Stimulated activated CD8-positive, alpha-beta memory T cell treated with anti-CD3 and anti-CD28 coated beads, Interleukin-7, amount 100 ng/mL, for 4 hours (primary cell): ENCODE data around the gene COMTD1.
A peak's percentile ranks its signal among the peaks of the same experiment; 100 is the strongest.

Experiments used
- DNase-seq, 2 donors: peaks; one replicate each; pipeline ENCODE4 v3.0.0-alpha.2; 2020; ENCODE audit warnings: low read depth in 2 of 2

COMTD1 gene

GRCh38 chr10:75235375-75236177 lies at the start of gene COMTD1:
COMTD1 (minus strand) TSS chr10:75235957; CDS start chr10:75235928, 29 bp downstream.
- peak; percentile 82 to 89 for DNase-seq

DNA sequence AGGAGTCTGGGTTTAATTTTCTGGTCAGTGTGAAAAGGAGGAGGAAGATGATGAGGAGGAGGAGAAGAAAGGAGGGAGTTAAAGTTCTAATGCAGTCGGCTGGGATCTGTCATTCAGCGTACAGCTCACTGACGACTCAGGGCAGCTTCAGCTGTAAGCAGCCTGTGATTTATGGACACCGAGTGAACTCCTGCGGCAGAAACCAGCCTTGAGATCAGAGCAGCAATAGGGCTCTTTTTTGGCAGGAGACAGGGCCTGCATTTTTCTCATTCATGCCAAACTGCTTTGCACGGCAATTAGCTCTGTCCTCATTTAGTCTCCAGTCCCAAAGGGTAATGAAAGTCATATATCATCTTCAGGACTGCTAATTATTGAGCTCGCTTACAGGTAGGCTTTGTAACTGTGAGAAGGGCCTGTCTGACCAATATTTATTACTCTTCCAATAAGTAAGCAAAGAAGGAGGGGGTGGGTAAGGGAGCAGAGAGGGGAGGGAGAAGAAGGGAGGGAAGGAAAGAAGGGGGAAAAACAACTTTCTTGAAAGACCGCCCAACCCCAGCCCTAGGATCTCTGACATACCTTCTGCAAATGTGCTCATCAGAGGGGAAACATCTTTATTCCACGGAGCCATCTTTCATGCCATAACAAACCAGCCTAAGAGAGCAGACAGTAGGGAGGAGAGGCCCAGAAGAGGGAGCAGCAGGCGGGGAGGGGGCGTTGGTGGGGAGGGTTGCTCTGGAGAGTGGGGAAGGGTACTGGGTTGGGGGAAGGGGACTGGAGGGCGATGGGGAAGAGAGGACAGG lies 48.1 kb upstream of the COMTD1 start:
- DNase-seq = no peak

GRCh38 chr10:75283078-75283670 lies 47.4 kb upstream of the COMTD1 start:
- no peak for DNase-seq

GRCh38 chr10:75281974-75282373 lies 46.2 kb upstream of the COMTD1 start:
- no peak for DNase-seq

DNA sequence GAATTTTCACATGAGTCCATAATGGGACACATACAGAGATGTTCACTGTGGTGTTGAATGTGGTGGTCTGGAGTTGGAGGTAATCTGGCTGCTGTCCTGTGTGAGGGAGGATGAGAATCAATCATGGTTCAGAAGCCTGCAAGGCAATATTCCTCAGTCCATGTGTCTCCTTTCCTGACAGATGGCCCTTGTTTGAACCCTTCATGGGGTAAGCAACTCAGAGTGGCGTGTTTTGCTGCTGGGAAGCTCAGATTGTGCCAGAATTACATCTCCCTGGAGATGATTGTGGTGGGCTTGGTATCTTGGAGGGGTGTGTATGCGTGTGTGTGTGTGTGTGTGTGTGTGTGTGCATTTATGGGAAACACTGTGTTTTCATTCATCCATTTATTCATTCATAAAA lies 44.5 kb upstream of the COMTD1 start:
- DNase-seq = no peak

DNA sequence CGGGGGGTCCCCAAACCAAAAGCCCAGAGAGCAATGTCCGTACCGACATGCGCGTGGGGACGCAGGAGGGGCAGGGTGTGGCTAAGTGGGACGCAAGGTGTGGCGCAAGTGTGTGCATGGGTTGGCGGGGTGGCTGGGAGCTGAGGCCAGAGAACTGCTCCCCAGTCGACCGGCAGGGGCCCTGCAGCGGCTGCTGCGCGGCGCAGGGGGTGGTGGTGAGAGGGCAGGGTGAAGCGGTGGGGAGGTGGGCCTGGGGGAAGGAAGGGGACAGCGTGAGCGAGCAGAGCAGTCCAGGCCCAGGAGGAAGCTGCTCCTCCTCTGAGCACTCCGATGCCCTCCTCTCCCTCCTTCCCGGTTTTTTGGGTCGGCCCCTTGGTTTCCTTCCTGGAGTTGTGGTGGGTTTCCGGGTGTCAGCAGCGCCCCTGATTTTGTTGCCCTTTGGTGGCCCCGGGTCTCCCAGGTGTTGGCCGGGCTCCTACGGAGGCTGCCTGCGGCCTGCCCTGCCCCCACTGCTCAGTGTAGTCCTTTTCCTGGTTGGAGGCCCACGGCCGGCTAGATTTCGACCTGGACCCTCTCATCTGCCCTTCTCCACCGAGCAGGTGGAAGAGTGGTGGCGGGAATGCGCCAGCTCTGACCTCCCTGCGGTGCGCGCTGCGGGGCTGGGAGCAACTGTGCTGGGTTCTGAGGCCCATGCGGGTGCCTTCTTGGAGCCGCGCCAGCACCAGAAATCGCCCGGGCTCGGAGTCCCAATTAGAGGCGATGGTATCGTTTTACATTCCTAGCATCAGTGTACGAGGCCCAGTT lies 40.5 kb upstream of the COMTD1 start:
- DNase-seq = no peak

- DNase-seq = no peak
These were observed 37.1 kb upstream of the COMTD1 start for GRCh38 chr10:75272896-75273295.

GRCh38 chr10:75272094-75272493 lies 36.3 kb upstream of the COMTD1 start:
- no peak for DNase-seq

- DNase-seq = no peak
These were observed 33.8 kb upstream of the COMTD1 start for GRCh38 chr10:75269605-75270004.

DNA sequence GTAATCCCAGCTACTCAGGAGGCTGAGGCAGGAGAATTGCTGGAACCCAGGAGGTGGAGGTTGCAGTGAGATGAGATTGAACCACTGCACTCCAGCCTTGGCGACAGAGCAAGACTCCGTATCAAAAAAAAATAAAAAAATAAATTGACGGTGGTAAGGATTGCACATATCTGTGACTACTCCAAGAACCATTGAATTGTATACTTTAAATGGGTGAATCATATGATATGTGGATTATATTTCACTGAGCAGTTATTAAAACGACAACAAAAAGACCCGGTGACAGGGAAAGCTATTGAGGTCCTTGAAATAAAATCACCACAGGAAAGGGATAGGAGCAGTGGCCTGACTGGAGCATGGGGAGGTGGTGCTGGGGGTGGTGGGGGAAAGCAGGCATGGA lies 31.2 kb upstream of the COMTD1 start:
- DNase-seq = no peak

DNA sequence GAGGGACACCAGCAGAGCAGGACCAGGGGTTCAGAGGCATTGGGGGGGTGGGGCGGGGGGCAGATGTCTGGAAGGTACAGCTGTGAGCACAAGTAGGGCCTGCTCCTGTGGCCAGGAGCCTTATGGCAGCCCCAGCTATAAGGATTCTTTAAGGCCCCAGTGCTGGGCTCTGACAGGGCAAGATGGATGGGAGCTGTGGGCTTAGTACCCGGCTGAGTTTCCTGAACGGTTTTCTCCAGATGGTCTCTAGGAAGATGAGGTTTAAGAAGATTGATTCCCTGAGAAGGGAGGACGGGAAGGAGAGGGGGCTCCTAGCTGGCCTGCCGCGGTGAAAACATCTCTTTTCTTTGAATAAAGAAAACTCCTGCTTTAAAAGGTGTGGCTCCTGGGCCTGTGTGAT lies 30.1 kb upstream of the COMTD1 start:
- no peak for DNase-seq

GRCh38 chr10:75263806-75264205 lies 28.0 kb upstream of the COMTD1 start:
- DNase-seq = no peak

DNA sequence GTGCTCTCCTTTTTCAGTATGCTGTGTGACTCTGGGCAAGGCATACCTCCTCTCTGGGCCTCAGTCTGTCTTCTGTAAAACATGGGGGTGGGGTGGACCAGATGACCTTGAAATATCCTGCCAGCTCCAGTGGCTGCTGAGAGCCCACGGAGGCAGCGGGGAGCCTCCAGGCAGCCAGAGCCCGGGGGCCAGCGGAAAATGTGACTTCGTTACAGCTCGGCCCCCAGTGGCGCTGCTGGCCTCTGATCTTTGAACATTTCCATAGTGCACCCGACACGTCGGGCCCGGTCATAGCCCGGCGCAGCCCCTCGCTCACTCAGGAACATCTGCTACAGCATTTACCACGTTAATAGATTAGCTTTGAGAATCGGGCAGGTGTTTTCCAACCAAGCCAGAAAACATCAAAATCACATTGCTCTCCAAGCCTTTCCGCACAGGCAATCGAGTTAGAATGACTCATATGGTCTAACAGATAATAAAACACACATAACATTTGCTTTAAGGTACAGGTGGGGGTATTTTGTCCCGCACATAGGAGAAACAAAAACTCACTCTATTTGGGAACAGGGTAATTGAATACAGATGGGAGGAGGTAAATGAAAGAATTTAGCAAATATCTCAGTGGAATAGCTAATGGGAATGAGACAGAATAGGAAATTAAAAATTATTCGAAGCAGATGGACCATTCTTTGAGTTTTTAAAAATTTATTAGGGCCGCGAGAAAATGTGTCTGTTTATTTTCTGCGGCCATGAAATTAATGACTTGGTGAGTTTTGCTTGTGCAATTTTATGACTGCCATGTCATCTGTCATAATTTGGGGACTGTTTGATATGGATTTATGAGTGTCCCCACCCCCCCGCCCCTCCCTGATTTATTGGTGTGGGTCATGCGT lies 26.3 kb upstream of the COMTD1 start:
- DNase-seq = no peak

- DNase-seq = no peak
These were observed 25.2 kb upstream of the COMTD1 start for GRCh38 chr10:75260990-75261389.

DNA sequence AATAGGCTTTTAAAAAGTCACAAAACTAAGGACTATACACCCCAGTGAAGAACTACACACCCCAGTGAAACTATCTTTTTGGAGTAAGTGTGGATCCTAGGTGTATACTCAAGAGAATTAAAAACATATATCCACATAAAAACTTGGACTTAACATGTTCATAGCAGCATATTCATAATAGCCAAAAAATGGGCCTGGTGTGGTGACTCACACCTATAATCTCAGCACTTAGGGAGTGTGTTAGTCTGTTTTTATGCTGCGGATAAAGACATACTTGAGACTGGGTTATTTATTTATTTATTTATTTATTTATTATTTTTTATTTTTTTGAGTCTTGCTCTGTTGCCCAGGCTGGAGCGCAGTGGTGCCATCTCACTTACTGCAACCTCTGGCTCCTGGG lies 19.0 kb upstream of the COMTD1 start:
- no peak for DNase-seq

- DNase-seq = no peak
These were observed 17.8 kb upstream of the COMTD1 start for GRCh38 chr10:75253281-75254220.

GRCh38 chr10:75250934-75251333 lies 15.2 kb upstream of the COMTD1 start:
- no peak for DNase-seq

DNA sequence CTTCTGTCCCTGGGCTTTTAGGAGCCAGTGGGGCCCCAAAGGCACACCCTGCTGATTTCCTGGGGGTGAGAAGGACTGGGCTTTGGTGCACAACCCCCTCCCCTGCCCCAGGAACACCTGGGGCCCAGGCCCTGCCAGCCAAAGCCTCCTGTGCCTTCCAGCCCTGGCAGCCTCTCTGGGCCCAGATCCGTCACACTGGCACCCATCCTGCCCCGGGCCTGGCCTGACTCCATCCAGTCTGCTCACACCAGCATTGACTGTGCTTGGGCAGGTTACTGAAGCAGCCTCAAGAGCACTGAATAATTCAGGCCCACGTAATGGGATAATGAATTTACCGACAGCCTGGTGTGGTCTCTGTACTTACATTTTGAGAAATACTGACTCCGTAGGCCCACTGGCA lies 12.0 kb upstream of the COMTD1 start:
- DNase-seq = no peak

DNA sequence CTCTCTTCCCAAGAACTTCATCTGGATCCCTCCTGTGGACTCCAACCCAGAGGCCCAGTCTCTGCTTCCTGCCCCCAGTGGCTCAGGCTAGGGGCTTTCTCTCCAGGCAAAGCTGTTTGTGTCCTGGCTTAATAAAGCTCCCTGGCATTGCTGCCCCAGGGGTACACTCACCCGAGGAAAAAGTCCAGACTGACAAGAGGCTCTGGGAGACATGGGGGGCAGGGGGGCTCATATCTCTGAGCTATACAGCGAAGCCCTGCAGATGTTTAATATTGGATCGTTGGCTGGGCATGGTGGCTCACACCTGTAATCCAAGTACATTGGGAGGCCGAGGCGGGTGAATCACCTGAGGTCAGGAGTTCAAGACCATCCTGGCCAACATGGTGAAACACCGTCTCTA lies 10.7 kb upstream of the COMTD1 start:
- DNase-seq = no peak
